ENCODE data around the gene PSAPL1. TPM values are rescaled to one million over a fixed set of nuclear protein-coding genes. Genes with fewer than 3 reads are reported as not detected.

The PSAPL1 gene
- total and polyA plus RNA-seq, 2 experiments from 2014 or later = not detected

- Histone ChIP-seq H4K20me1 (ENCODE audit: insufficient read depth) (no peaks in the 10 kb centered on the region), H3K9me2 (ENCODE audit: insufficient read depth) (no peaks in the 10 kb centered on the region), H3K36me3 (ENCODE audit: low read depth) (no peaks in the 10 kb centered on the region), H3K79me2 (ENCODE audit: insufficient read depth) (no peaks in the 10 kb centered on the region), H3K4me2 (ENCODE audit: unreplicated experiment) (no peak overlapping the region), H3K9ac (no peak overlapping the region), H3K27me3 (replicated peaks; ENCODE audit: insufficient read depth) (0 out of 2 replicates have a peak, but pooled peaks cover 10% of the 10 kb centered on the region), H3K4me3 (no peak overlapping the region), H3F3A (ENCODE audit: insufficient read depth) (no peaks in the 10 kb centered on the region), H3K4me1 (ENCODE audit: insufficient read depth) (no peaks in the 10 kb centered on the region), H3K27ac (no peak overlapping the region), H2AFZ (no peak overlapping the region), H3K9me3 (ENCODE audit: low read depth) (no peaks in the 10 kb centered on the region)
- 52 to 60% methylated on average over 3 of the region's 3 CpGs for WGBS, 2 experiments (ENCODE audit: low coverage in 1 of 2, low lambda C conversion rate in 2 of 2, missing lambda C conversion rate in 2 of 2)
- no peak for TF ChIP-seq EZH2 (IDR thresholded peaks at IDR 0.05; ENCODE audit: insufficient read depth, poor library complexity, severe bottlenecking)
- TF ChIP-seq EZH2phosphoT487 (IDR thresholded peaks at IDR 0.05; ENCODE audit: insufficient read depth, low read depth) = no peak
- DNase-seq = no peak
- in situ Hi-C loops (cut with MboI) = no loop called here
These were observed 12.5 kb upstream of the PSAPL1 start for GRCh38 chr4:7447236-7447635.

DNA sequence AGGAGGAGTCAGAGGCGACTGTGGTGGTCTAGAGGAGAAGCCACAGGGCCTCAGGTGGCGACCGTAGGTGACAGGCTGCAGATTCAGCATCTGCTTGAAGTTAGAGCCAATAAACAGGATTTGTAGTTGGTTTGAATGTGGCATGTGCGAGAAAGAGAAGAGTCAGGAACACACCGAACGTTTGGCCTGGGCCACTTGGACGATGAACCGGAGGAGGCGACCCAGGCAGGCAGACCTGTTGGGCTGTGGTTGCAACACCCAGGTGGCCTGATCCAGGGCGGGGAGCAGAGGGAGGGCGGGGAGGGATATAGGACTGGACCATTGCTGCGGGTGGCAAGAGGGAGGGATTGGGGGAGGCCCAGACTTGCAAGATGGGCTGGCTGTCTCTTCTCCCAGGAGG lies 10.0 kb upstream of the PSAPL1 start:
- no peaks in the 10 kb centered on the region for H3K79me2 ChIP-seq (ENCODE audit: insufficient read depth)
- in situ Hi-C loops (cut with MboI) = no loop called here
- 66 to 68% methylated on average over 9 to 12 of the region's 12 CpGs for WGBS, 2 experiments (ENCODE audit: low coverage in 1 of 2, low lambda C conversion rate in 2 of 2, missing lambda C conversion rate in 2 of 2)

GRCh38 chr4:7444314-7444713 lies 9.6 kb upstream of the PSAPL1 start:
- Histone ChIP-seq H2AFZ (no peak overlapping the region), H3K4me2 (ENCODE audit: unreplicated experiment) (no peak overlapping the region), H3K9me2 (ENCODE audit: insufficient read depth) (no peaks in the 10 kb centered on the region), H3K27ac (no peak overlapping the region), H3K4me1 (ENCODE audit: insufficient read depth) (no peaks in the 10 kb centered on the region), H3F3A (ENCODE audit: insufficient read depth) (no peaks in the 10 kb centered on the region), H3K27me3 (replicated peaks; ENCODE audit: insufficient read depth) (peaks cover 10% of the 10 kb centered on the region; the same call in 1 of the 2 replicates), H4K20me1 (ENCODE audit: insufficient read depth) (no peaks in the 10 kb centered on the region), H3K36me3 (ENCODE audit: low read depth) (no peaks in the 10 kb centered on the region), H3K9me3 (ENCODE audit: low read depth) (no peaks in the 10 kb centered on the region), H3K79me2 (ENCODE audit: insufficient read depth) (no peaks in the 10 kb centered on the region), H3K9ac (no peak overlapping the region), H3K4me3 (no peak overlapping the region)
- no peak for TF ChIP-seq EZH2 (IDR thresholded peaks at IDR 0.05; ENCODE audit: insufficient read depth, poor library complexity, severe bottlenecking)
- no peak for TF ChIP-seq EZH2phosphoT487 (IDR thresholded peaks at IDR 0.05; ENCODE audit: insufficient read depth, low read depth)
- in situ Hi-C loops (cut with MboI) = no loop called here
- 62 to 77% methylated on average over 3 of the region's 3 CpGs for WGBS, 2 experiments (ENCODE audit: low coverage in 1 of 2, low lambda C conversion rate in 2 of 2, missing lambda C conversion rate in 2 of 2)
- DNase-seq = no peak

More for the DNA sequence above, 10.0 kb upstream of the PSAPL1 start:
- no peak overlapping the region for H3K27ac ChIP-seq
- 0 out of 2 replicates have a peak, but pooled peaks cover 10% of the 10 kb centered on the region for H3K27me3 ChIP-seq (replicated peaks; ENCODE audit: insufficient read depth)
- no peaks in the 10 kb centered on the region for H4K20me1 ChIP-seq (ENCODE audit: insufficient read depth)
- no peaks in the 10 kb centered on the region for H3K4me1 ChIP-seq (ENCODE audit: insufficient read depth)
- H3F3A ChIP-seq (ENCODE audit: insufficient read depth) = no peaks in the 10 kb centered on the region
- no peaks in the 10 kb centered on the region for H3K9me3 ChIP-seq (ENCODE audit: low read depth)
- H2AFZ ChIP-seq = no peak overlapping the region
- no peak for TF ChIP-seq EZH2phosphoT487 (IDR thresholded peaks at IDR 0.05; ENCODE audit: insufficient read depth, low read depth)
- TF ChIP-seq EZH2 (IDR thresholded peaks at IDR 0.05; ENCODE audit: insufficient read depth, poor library complexity, severe bottlenecking) = no peak
- no peaks in the 10 kb centered on the region for H3K36me3 ChIP-seq (ENCODE audit: low read depth)
- H3K4me3 ChIP-seq = no peak overlapping the region
- no peak overlapping the region for H3K9ac ChIP-seq
- no peak overlapping the region for H3K4me2 ChIP-seq (ENCODE audit: unreplicated experiment)
- DNase-seq = no peak
- H3K9me2 ChIP-seq (ENCODE audit: insufficient read depth) = no peaks in the 10 kb centered on the region

GRCh38 chr4:7442574-7443162 lies 7.9 kb upstream of the PSAPL1 start:
- no peak overlapping the region for H3K27ac ChIP-seq
- H3F3A ChIP-seq (ENCODE audit: insufficient read depth) = no peaks in the 10 kb centered on the region
- in situ Hi-C loops (cut with MboI) = no loop called here
- 69 to 70% methylated on average over 14 to 15 of the region's 15 CpGs for WGBS, 2 experiments (ENCODE audit: low coverage in 1 of 2, low lambda C conversion rate in 2 of 2, missing lambda C conversion rate in 2 of 2)
- no peak overlapping the region for H3K9ac ChIP-seq
- H3K4me1 ChIP-seq (ENCODE audit: insufficient read depth) = no peaks in the 10 kb centered on the region
- no peaks in the 10 kb centered on the region for H3K9me2 ChIP-seq (ENCODE audit: insufficient read depth)
- no peak overlapping the region for H3K4me2 ChIP-seq (ENCODE audit: unreplicated experiment)
- H3K4me3 ChIP-seq = no peak overlapping the region
- no peaks in the 10 kb centered on the region for H3K36me3 ChIP-seq (ENCODE audit: low read depth)
- DNase-seq = no peak
- TF ChIP-seq EZH2 (IDR thresholded peaks at IDR 0.05; ENCODE audit: insufficient read depth, poor library complexity, severe bottlenecking) (no peak), EZH2phosphoT487 (IDR thresholded peaks at IDR 0.05; ENCODE audit: insufficient read depth, low read depth) (no peak)
- H4K20me1 ChIP-seq (ENCODE audit: insufficient read depth) = no peaks in the 10 kb centered on the region
- H3K79me2 ChIP-seq (ENCODE audit: insufficient read depth) = no peaks in the 10 kb centered on the region
- H3K9me3 ChIP-seq (ENCODE audit: low read depth) = no peaks in the 10 kb centered on the region
- H3K27me3 ChIP-seq (replicated peaks; ENCODE audit: insufficient read depth) = peaks cover 21% of the 10 kb centered on the region
- H2AFZ ChIP-seq = no peak overlapping the region
